Right lobe of liver (tissue), 6 donors: ENCODE measurements around the gene RXFP3. TPM values are rescaled to one million over a fixed set of nuclear protein-coding genes. Genes with fewer than 3 reads are reported as not detected.

Source experiments
- ATAC-seq, 4 donors: fragments of 200-7000 bp; cut with Tn5 transposase; one replicate each; pipeline ENCODE4 v1.9.1; 2020; ENCODE audit warnings: mild to moderate bottlenecking in 4 of 4, moderate library complexity in 4 of 4
- DNase-seq, 3 donors: peaks; one replicate each; pipeline ENCODE4 v3.0.0-alpha.2; 2020
- H3K27ac ChIP-seq, 3 donors: fragments of 200-600 bp; one replicate each; pipeline ENCODE4 v1.8.0; 2022
- H3K27me3 ChIP-seq, 2 donors: fragments of 200-600 bp; one replicate each; pipeline ENCODE4 v1.8.0; 2022
- H3K36me3 ChIP-seq, 4 donors: fragments of 200-600 bp; sonication (generic) in 1 of 4; one replicate each; pipeline versions ENCODE4 v1.5.1 to v1.8.0; 2017 to 2022; ENCODE audit warnings: control low read depth in 1 of 4
- H3K4me1 ChIP-seq, 4 donors: fragments of 200-600 bp; sonication (generic) in 1 of 4; one replicate each; pipeline versions ENCODE4 v1.5.1 to v1.8.0; 2017 to 2022; ENCODE audit warnings: control low read depth in 1 of 4
- H3K4me3 ChIP-seq, 3 donors: fragments of 200-600 bp; one replicate each; pipeline ENCODE4 v1.8.0; 2022
- H3K9me3 ChIP-seq, 4 donors: fragments of 200-600 bp; sonication (generic) in 1 of 4; one replicate each; pipeline versions ENCODE4 v1.5.1 to v1.8.0; 2017 to 2022; ENCODE audit warnings: control low read depth in 1 of 4
- POLR2A ChIP-seq: fragments of 450-650 bp; IDR thresholded peaks from one replicate; pipeline ENCODE4 v1.6.1; 2017; ENCODE audit warnings: antibody characterized with exemption, mild to moderate bottlenecking
- WGBS: methylation state at CpG from one replicate; pipeline ENCODE4 v1.1.6; 2018; ENCODE audit warnings: low coverage, low lambda C conversion rate; ENCODE audit not compliant: insufficient coverage; ENCODE audit errors: missing lambda C conversion rate; 5-methylcytosine and 5-hydroxymethylcytosine counted together
- intact Hi-C, 2 donors: fragments of 100-400 bp; cut with DNase I; formaldehyde crosslinking; loops; one replicate each; pipeline versions ENCODE4 v1.11.2 to v1.14.1; 2022
- total RNA-seq, 6 experiments: library from RNA; depleted of rRNA in 2 of 6; stranded (reverse); fragments of >200 nt in 2 of 6; fragmentation: NEBNext Ultra II Directional in 3 of 6; extraction: Animal tissue kit (Norgen Biotek cat#: 25700) in 3 of 6; gene quantifications; one replicate each; pipeline versions ENCODE4 v1.1.0 to v1.2.4, GENCODE V29; 2016 to 2023
- TF ChIP-seq, protein P1 (sequence below), 4 donors: fragments of 200-600 bp in 3 of 4; fragments of 450-650 bp in 1 of 4; IDR thresholded peaks; one replicate each; pipeline versions ENCODE4 v1.5.1 to v1.8.0; 2016 to 2022; ENCODE audit warnings: antibody characterized with exemption in 4 of 4, mild to moderate bottlenecking in 2 of 4
- donor health status: DM: no; HTN: yes; CAD: no.
- donor health status: DM: no; HTN: no; CAD: no.
- donor health status: DM: no; HTN: no; CAD: no.
- donor health status: DM: no; HTN: yes; CAD: no.
- donor health status: DM: no; HTN: yes; CAD: no.

Gene RXFP3
- total RNA-seq, 6 experiments from 2014 or later = not detected

DNA sequence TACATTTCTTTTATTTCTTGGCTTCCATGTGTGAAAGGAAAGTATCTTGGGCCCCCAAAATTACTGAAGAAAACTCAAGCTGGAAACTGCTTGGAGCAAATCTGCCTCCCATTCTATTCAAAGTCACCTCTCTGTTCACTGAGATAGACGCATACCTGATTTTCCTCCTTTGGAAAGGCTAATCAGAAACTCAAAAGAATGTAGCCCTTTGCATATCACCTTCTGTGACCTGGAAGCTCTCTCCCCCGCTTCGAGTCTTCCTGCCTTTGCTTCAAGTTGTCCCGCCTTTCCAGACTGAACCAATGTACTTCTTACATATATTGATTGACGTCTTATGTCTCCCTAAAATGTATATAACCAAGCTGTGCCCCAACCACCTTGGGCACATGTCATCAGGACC, 5.0 kb upstream of the RXFP3 start:
- peaks cover 0 to 5% (median 0%) of the 10 kb centered on the region in 4 donors for H3K4me1 ChIP-seq
- H3K4me3 ChIP-seq = no peak overlapping the region
- no peaks in the 10 kb centered on the region for H3K36me3 ChIP-seq
- H3K9me3 ChIP-seq = no peaks in the 10 kb centered on the region
- TF ChIP-seq, protein P1, sequence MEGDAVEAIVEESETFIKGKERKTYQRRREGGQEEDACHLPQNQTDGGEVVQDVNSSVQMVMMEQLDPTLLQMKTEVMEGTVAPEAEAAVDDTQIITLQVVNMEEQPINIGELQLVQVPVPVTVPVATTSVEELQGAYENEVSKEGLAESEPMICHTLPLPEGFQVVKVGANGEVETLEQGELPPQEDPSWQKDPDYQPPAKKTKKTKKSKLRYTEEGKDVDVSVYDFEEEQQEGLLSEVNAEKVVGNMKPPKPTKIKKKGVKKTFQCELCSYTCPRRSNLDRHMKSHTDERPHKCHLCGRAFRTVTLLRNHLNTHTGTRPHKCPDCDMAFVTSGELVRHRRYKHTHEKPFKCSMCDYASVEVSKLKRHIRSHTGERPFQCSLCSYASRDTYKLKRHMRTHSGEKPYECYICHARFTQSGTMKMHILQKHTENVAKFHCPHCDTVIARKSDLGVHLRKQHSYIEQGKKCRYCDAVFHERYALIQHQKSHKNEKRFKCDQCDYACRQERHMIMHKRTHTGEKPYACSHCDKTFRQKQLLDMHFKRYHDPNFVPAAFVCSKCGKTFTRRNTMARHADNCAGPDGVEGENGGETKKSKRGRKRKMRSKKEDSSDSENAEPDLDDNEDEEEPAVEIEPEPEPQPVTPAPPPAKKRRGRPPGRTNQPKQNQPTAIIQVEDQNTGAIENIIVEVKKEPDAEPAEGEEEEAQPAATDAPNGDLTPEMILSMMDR (IDR thresholded peaks at IDR 0.05) = no peak
- TF ChIP-seq POLR2A = no peak
- DNase-seq (no peak), ATAC-seq (no peak)
- intact Hi-C loops = loop anchor here (10.0 kb wide), 2 partner anchors 456 to 496 kb away; no protein-coding TSS in a partner anchor
- H3K27ac ChIP-seq = no peak overlapping the region
- WGBS = 49% methylated on average over 5 of the region's 5 CpGs
- H3K27me3 ChIP-seq = no peaks in the 10 kb centered on the region

DNA sequence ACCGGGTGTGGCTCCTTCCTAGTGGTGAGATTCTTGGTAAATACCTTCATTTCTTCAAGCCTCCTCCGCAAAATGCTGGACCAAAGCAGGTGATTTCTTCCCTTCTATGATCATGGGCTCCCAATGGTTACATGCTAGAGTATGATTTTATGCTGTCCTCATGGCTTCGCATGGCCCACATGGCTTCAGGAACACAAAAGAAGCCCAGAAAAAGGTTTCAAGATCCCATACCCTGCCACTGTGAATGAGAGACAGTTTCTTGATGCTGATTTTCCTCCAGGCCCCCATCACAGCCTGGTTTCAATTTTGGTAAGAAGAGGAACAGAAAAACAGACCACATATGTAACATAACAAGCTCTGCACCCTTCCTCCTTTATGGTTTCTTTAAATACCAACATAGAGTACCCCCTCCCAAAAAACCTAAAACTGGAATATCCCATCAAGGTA, 2.4 kb upstream of the RXFP3 start:
- 63% methylated on average over 3 of the region's 3 CpGs for WGBS
- TF ChIP-seq, protein P1 (IDR thresholded peaks at IDR 0.05) = no peak

GRCh38 chr5:33934176-33934575, 2.0 kb upstream of the RXFP3 start:
- H3K36me3 ChIP-seq = no peaks in the 10 kb centered on the region
- H3K4me3 ChIP-seq = no peak overlapping the region
- no peak for DNase-seq
- TF ChIP-seq, protein P1 (IDR thresholded peaks at IDR 0.05) = no peak
- no peak for TF ChIP-seq POLR2A
- no peak for ATAC-seq
- H3K27me3 ChIP-seq = no peaks in the 10 kb centered on the region
- 52% methylated on average over 1 of the region's 1 CpG for WGBS
- H3K4me1 ChIP-seq = peaks cover 0 to 10% (median 0%) of the 10 kb centered on the region in 4 donors
- no peak overlapping the region for H3K27ac ChIP-seq
- intact Hi-C loops = loop anchor here (10.0 kb wide), 2 partner anchors 459 to 499 kb away; no protein-coding TSS in a partner anchor
- no peaks in the 10 kb centered on the region for H3K9me3 ChIP-seq

More for the DNA sequence above, 2.4 kb upstream of the RXFP3 start:
- H3K36me3 ChIP-seq = no peaks in the 10 kb centered on the region
- H3K4me3 ChIP-seq = no peak overlapping the region
- no peaks in the 10 kb centered on the region for H3K9me3 ChIP-seq
- peaks cover 0 to 10% (median 0%) of the 10 kb centered on the region in 4 donors for H3K4me1 ChIP-seq
- intact Hi-C loops = loop anchor here (10.0 kb wide), 2 partner anchors 459 to 499 kb away; no protein-coding TSS in a partner anchor
- no peak overlapping the region for H3K27ac ChIP-seq
- ATAC-seq = no peak
- DNase-seq = no peak
- H3K27me3 ChIP-seq = no peaks in the 10 kb centered on the region

GRCh38 chr5:33936004-33936380, 194 bp upstream of the RXFP3 start:
- ATAC-seq (peak; percentile 70 to 87 (median 80)), DNase-seq (peak; percentile 55 to 64 (median 56))
- Histone ChIP-seq H3K9me3 (no peaks in the 10 kb centered on the region), H3K36me3 (no peaks in the 10 kb centered on the region), H3K27me3 (no peaks in the 10 kb centered on the region), H3K4me1 (peaks cover 0 to 10% (median 0%) of the 10 kb centered on the region in 4 donors), H3K4me3 (peak overlapping the region; percentile 0 to 25 (median 21)), H3K27ac (no peak overlapping the region)
- intact Hi-C loops = loop anchor here (10.0 kb wide), 2 partner anchors 461 to 501 kb away; no protein-coding TSS in a partner anchor
- WGBS = 0% methylated on average over 6 of the region's 30 CpGs
- no peak for TF ChIP-seq POLR2A
- TF ChIP-seq, protein P1 (IDR thresholded peaks at IDR 0.05) = peak; percentile 9 to 26 (median 18)
